ENCODE data around the gene ADAMTS15. TPM values are rescaled to one million over a fixed set of nuclear protein-coding genes. Genes with fewer than 3 reads are reported as not detected.

The ADAMTS15 gene
- total and polyA plus RNA-seq, 2 donors (not counting 3 experiments of a cell fraction or from before 2014, with no cell fraction given): 0.08 TPM; not detected in 1

- ChIA-PET CTCF (no interaction called here), POLR2A (no interaction called here)
- no peaks in the 10 kb centered on the region for H4K20me1 ChIP-seq (replicated peaks; ENCODE audit: control insufficient read depth, extremely low read depth, insufficient read depth, low read length)
- no peak for FAIRE-seq
- no peaks in the 10 kb centered on the region for H3K4me1 ChIP-seq (ENCODE audit: control insufficient read depth, extremely low read depth, insufficient read depth, low read length)
- H3K9me3 ChIP-seq (replicated peaks; ENCODE audit: control insufficient read depth, insufficient read depth, low read length): no peaks in the 10 kb centered on the region
- no peaks in the 10 kb centered on the region for H3K9me1 ChIP-seq (replicated peaks; ENCODE audit: control insufficient read depth, extremely low read depth, insufficient read depth, low read length)
- dilution Hi-C loops (cut with MboI; ENCODE audit: extremely low pct_ligation_motif_present, low sequenced_read_pairs): no loop called here
- no peak overlapping the region for H2AFZ ChIP-seq (ENCODE audit: low read depth, low read length)
- intact Hi-C loops (cut with micrococcal nuclease): no loop called here
- no peak overlapping the region for H3K4me2 ChIP-seq (ENCODE audit: insufficient read depth, low read length)
- no peak overlapping the region for H3K9ac ChIP-seq (replicated peaks; ENCODE audit: extremely low read depth, insufficient read depth, low read length)
- H3K4me3 ChIP-seq (replicated peaks in 1 of 3; ENCODE audit: insufficient read depth in 1 of 3, low read depth in 1 of 3, low read length in 3 of 3): no peak overlapping the region
- H3K36me3 ChIP-seq (ENCODE audit: control insufficient read depth in 2 of 2, extremely low read depth in 1 of 2, insufficient read depth in 2 of 2, low read length in 2 of 2): no peaks in the 10 kb centered on the region
- BruUV-seq (replicated peaks): no TSS peak
- TF ChIP-seq CTCF (IDR thresholded peaks at IDR 0.05; ENCODE audit: extremely low read depth in 1 of 2, insufficient read depth in 1 of 2, low read depth in 1 of 2, low read length in 2 of 2): no peak
- TF ChIP-seq POLR2A (IDR thresholded peaks at IDR 0.05; ENCODE audit: low read depth, low read length): no peak
- TF ChIP-seq FOS (IDR thresholded peaks at IDR 0.05; ENCODE audit: borderline replicate concordance, insufficient read depth, low read length): no peak
- no peak for TF ChIP-seq GATA2 (IDR thresholded peaks at IDR 0.05; ENCODE audit: insufficient read depth, insufficient read length, low read depth, low read length)
- no peak for TF ChIP-seq JUN (IDR thresholded peaks at IDR 0.05; ENCODE audit: borderline replicate concordance, insufficient read depth, insufficient read length, low read depth)
- TF ChIP-seq MAX (IDR thresholded peaks at IDR 0.05; ENCODE audit: insufficient read depth, insufficient read length): no peak
- TF ChIP-seq POLR2AphosphoS5 (IDR thresholded peaks at IDR 0.05; ENCODE audit: insufficient read depth, low read depth, low read length): no peak
- no peak for TF ChIP-seq MYC (IDR thresholded peaks at IDR 0.05; ENCODE audit: low read depth, low read length)
- no peak for TF ChIP-seq EZH2 (IDR thresholded peaks at IDR 0.05; ENCODE audit: borderline replicate concordance, low read depth, low read length, severe bottlenecking)
- H3K27me3 ChIP-seq (ENCODE audit: control insufficient read depth in 2 of 2, insufficient read depth in 2 of 2, low read length in 2 of 2): no peaks in the 10 kb centered on the region
- no peaks in the 10 kb centered on the region for H3K79me2 ChIP-seq (ENCODE audit: control insufficient read depth, insufficient read depth, low read length)
- DNase-seq (ENCODE audit: low read depth, low spot score): no peak
- H3K27ac ChIP-seq (ENCODE audit: insufficient read depth, low read depth, low read length): no peak overlapping the region
Observed at GRCh38 chr11:130511765-130512164, 63.3 kb downstream of the ADAMTS15 start.

Measured in endothelial cell of umbilical vein (primary cell).